ENCODE measurements around the gene OR7C1.
A peak's percentile ranks its signal among the peaks of the same experiment; 100 is the strongest.
"Not testable (repeated sequence)": the region's sequence is repeated elsewhere in the genome, so short reads cannot be mapped to it uniquely, and the experiment has no call there.

OR7C1 gene

GRCh38 chr19:14835011-14835410 is at the start of gene OR7C1, which contains the start of gene OR7A5:
TSS of gene OR7C1 (minus strand) at chr19:14835185. CDS start at chr19:14800136, 35,049 bp downstream.
TSS of gene OR7A5 (minus strand) at chr19:14835185. CDS start at chr19:14828241, 6,944 bp downstream.
- no peak for DNase-seq

- peak; percentile 2 for DNase-seq
These were observed 36.7 kb upstream of the OR7C1 start for GRCh38 chr19:14871619-14872230.

DNA sequence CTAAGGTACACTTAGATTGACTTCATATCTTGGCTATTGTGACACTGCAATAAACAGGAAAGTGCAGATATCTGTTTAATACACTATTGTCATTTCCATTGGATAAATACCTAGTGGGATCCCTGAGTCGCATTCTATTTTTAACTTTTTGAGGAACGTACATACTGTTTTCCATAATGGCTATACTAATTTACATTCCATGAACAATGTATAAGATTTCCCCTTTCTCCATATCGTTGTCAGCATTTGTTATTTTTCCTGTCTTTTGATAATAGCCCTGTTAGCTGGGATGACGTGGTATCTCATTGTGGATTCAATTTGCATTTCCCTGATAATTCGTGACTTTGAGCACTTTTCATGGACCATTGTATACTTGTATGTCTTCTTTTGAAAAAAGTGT is 33.5 kb upstream of the OR7C1 start:
- DNase-seq = no peak

- no peak for DNase-seq
These were observed 13.8 kb upstream of the OR7C1 start, which contains the start of gene OR7A10 for GRCh38 chr19:14848822-14849221. TSS of gene OR7A10 (minus strand) at chr19:14848922. CDS start at chr19:14841877, 7,045 bp downstream.

GRCh38 chr19:14843578-14843977 is 8.6 kb upstream of the OR7C1 start:
- DNase-seq = no peak

DNA sequence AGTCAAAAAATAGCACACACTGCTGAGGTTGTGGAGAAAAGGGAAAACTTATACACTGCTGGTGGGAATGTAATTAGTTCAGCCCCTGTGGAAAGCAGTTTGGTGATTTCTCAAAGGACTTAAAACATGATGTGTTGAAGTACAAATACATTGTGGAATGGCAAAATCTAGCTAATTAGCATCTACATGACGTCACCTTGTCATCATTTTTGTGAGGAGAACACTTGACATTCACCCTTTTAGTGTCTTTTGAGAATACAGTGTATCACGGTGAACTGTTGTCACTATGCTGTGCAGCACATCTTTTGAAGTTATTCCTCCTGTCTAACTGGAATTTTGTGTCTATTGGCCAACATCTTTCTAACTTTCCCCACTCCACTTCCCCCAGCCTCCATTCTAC is 8.2 kb upstream of the OR7C1 start:
- no peak for DNase-seq

DNA sequence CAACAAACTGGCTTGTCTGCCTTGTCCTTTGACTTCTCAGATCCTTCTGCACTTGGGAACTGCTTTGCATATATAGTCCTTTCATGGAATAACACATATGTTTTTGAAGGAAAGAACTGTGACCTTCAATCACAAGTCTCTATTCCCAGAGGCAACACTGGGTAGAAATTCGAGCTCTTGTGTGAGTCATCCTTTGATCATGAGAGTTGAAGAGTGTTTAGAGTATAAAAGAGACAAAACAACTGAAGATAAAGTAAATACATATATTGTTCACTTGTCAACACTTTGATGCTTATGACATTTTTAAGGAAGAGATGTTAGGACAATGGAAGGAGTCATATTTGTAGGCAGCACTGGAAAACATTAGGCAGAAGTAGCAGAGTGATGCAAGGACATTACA is 5.2 kb upstream of the OR7C1 start:
- DNase-seq = no peak

- no peak for DNase-seq
These were observed 2.4 kb upstream of the OR7C1 start for GRCh38 chr19:14837391-14837790.

- DNase-seq = no peak
These were observed 4.3 kb downstream of the OR7C1 start for GRCh38 chr19:14830702-14831101.

- no peak for DNase-seq
These were observed 9.0 kb downstream of the OR7C1 start for GRCh38 chr19:14826006-14826405.

GRCh38 chr19:14821937-14822336 is 13.0 kb downstream of the OR7C1 start:
- DNase-seq = peak; percentile 14

GRCh38 chr19:14818588-14818987 is 16.4 kb downstream of the OR7C1 start:
- no peak for DNase-seq

- no peak for DNase-seq
These were observed 17.9 kb downstream of the OR7C1 start for GRCh38 chr19:14817052-14817451.

GRCh38 chr19:14814982-14815652 is 19.9 kb downstream of the OR7C1 start:
- no peak for DNase-seq

DNA sequence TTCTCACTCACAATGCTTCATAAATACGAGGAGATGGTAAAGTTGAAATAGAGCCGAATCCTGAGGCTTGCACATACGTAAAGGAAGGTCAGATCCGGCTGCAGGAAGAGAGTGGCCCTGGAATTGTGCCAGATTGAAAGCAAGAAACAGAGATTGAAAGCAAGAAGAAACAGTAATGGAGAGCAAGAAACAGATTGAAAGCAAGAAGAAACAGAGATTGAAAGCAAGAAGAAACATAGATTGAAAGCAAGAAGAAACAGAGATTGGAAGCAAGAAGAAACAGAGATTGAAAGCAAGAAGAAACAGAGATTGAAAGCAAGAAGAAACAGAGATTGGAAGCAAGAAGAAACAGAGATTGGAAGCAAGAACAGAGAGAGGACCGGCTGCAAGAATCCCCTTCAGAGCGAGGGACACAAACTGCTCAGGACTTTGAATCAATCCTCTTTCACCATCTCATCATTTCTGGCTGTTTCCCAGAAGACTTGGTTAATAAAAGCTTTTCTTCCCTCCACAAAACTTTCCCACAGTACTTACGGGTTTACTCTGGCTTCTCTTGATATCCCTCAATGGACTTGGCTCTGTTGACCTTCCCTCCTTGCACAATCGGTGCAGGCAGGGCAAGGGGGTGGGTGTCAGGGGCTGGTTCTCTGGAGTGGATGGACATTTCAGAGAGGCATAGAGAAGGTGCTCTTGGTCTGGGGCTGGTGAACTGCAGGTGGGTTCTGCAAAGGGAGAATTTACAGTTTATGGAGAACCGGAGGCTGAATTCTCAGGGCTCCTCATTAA is 25.5 kb downstream of the OR7C1 start:
- DNase-seq = no peak

- DNase-seq = no peak
These were observed 30.2 kb downstream of the OR7C1 start for GRCh38 chr19:14804765-14805164.

DNA sequence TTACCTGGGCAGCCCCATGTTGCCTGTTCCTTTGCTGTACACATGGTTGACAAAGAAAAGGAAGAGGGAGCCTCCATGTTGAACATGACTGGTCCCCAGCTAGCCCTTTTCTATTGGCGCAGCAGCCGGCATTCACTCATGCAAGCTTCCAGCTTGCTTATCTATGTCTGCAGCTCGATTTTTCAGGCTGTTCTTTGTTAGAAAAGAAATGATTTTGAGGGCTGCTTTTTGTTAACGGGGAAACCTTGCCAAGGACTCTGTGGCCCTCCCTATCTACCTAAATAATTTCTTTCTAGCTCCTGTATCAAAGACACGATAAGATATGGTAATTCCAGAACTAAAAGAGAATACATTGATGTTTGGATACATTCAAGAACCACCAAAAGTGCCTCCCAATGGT is 36.2 kb downstream of the OR7C1 start:
- DNase-seq = no peak

DNA sequence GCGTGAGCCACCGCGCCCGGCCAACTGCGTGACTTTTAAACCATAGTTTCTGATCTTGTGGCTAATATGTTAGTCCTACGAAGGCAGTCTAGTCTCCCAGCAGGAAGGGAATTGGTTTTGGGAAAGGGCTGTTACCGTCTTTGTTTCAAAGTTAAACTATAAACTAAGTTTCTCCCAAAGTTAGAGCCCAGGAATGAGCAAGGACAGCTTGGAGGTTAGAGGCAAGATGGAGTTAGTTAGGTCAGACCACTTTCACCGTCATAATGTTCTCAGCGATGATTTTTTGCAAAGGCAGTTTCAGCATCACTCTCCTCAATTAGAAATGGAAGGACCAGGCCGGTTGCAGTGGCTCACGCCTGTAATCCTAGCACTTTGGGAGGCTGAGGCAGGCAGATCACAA is 39.0 kb downstream of the OR7C1 start:
- DNase-seq = no peak

- DNase-seq = no peak
These were observed 39.8 kb downstream of the OR7C1 start for GRCh38 chr19:14795078-14795721.

- not testable (repeated sequence) for DNase-seq
These were observed 42.7 kb downstream of the OR7C1 start for GRCh38 chr19:14792250-14792649.

DNA sequence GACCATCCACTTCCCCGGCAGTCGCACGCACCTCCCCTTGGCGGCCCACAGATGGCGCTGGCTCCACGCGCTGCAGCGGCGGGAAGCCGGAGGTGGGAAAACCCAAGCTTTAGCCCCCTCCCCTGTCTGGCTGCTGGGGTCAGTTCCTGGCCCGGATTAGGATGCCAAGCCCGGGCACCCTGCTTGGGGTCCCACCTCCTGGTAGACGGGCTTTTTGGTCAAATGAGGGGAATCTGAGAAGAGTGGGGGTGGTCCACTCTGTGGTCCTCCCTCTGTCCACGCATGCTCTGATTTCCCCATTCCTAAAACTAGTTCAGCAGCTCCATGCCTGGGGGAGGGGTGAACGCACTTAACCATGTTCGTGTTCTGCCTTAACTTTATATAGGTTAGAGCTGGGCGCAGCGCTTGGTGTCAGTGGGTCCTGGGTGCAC is 48.5 kb downstream of the OR7C1 start:
- no peak for DNase-seq

- DNase-seq = peak; percentile 42
These were observed 49.7 kb downstream of the OR7C1 start for GRCh38 chr19:14785102-14785793.

DNA sequence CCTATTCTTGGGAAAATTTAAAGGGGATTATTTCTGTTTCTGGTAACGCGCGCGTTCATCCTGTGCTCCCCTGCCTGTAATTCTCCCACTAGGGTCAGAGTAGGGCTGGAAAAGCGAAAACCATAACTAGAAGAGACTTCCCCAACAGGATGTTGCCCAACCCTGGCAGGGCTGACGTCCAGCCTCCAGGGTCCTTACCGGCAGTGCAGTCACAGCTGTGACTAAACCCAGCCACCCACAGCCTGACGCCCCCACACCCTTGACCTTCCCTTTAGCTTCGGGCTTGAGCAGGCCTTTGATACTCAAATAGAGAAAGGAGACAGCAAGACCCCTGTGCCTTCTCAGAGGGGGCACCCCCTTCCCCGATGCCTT is 50.3 kb downstream of the OR7C1 start:
- DNase-seq = peak; percentile 28

Measured in fibroblast of skin of right quadriceps (primary cell).